DLD1 (cell line): ENCODE data around the gene UPB1.

Source experiments
- in situ Hi-C: cut with HindIII; loops from 2 replicates; pipeline ENCODE4 v1.10.0; 2017; ENCODE audit warnings: low sequenced_read_pairs

The UPB1 gene

DNA sequence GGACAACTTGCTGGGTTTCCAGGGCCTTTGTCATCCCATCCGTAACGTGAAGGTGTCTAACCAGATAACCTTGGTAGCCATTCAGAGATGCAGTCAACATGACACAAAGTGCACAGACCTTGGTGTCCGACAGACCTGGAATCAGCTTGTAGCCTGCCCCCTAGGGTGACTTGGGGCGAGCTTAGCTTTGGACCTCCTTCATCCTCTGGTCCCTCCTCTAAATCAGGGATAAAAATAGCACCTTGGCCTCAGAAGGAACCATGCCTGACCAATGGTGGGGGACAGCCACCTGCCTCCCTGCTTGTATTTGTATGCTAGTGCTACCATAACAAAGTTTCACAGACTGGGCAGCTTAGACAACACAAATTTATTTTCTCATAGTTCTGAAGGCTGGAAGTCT, 64.3 kb downstream of the UPB1 start:
- in situ Hi-C loops, result no loop called here

DNA sequence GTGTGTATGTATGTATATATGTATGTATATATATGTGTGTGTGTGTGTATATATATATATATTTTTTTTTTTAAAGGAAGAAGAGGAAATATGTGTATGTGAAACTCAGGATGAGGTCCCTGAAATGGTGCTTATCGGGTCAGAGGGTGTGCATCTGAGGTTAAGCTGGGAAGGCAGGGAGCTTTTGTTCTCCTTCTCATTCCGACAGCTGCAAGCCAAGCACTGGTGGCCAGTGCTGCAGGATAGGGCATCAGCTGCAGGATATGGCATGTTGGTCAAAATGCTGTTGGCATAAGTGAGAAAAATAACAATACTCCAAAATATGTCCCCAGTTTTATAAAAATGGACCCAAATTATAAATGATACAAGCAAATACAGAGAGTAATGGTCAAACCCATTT, 68.1 kb downstream of the UPB1 start:
- in situ Hi-C loops, result no loop called here

DNA sequence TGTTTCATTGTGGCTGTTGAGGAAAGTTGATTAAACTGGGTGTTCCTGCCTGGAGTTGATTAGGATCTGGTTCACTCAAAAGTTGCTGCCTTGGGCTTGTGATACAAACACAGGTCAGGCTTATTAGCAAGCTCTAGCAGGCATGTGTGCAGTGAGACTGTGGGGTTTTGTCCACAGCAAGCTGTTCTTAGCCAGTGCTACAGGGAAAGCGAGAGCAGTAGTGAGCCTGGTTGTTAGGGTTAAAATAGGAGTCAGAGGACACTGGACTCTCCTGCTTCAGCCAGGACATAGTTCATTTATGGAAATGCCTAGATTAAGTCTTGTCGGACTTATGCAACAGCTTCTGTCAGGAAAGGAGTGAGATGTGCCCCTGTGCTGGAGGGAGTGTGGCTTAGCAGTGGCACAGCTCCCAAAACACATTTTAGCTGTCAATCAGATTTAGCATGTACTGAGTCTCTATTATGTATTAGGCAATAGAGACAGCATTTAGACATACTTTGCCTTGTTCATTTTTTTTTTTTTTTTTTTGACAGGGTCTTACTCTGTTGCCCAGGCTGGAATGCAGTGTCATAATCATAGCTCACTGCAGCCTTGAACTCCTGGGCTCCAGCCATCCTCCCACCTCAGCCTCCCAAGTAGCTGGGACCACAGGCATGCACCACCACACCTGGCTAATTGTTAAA, 69.4 kb downstream of the UPB1 start:
- in situ Hi-C loops, result no loop called here

DNA sequence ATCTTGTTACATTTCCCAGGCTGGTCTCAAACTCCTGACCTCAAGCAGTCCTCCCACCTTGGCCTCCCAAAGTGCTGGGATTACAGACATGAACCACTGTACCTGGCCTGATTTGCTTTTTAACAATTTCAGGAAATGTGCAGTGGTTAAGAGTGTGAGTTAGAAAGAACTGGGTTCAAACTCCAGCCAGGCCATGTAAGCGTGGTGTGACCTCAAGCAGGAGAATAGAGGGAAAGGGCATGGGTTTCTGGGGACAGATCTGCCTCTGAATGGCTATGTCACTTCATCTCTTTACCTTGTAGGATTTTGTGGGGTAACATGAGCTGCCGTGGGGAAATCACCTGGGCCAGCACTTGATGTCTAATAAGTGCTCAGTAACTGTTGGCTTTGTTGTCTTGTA, 69.9 kb downstream of the UPB1 start:
- in situ Hi-C loops, result no loop called here

DNA sequence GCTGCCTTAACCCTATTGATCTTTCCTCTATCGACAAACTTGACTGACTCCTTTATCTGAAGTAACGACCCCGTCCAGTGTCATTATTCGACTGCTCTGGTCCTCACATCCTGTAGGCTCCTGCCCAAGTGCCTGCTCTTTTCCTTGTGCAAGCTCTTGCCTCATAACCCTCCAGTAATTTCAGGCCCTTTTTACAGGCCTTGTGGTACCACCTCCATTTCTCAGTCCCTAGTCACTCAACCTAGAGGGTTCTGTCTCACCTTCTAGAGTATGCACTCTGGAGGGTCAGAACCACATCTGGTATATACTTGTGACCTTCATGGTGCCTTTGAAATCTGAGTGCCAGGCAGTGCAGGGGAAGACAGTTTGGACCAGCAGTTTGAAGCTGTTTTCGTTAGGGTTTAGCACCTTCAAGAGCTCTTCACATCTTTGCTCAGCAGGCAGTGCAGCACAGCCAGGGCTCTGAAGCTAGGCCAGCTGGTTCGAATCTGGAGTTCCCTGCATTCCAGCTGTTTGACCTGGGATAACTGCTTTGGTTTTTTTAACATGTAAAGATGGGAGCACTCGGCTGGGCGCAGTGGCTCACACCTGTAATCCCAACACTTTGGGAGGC, 71.9 kb downstream of the UPB1 start:
- in situ Hi-C loops, result no loop called here

DNA sequence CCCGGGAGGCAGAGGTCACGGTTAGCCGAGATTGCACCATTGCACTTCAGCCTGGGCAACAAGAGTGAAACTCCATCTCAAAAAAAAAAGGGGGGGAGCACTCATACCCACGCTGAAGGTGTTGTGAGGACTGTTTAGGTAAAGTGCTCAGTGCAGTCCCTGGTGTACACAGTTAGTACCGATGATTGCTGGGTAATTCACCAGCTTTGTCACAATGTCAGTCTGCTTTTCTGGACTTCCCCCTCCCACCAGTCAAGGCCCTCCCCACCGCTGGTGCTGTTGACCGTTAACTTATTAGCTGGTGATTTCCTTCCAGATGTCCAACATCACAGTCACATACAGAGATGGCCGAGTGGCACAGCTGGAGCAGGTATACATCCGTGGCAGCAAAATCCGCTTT, 72.5 kb downstream of the UPB1 start:
- in situ Hi-C loops, result no loop called here

DNA sequence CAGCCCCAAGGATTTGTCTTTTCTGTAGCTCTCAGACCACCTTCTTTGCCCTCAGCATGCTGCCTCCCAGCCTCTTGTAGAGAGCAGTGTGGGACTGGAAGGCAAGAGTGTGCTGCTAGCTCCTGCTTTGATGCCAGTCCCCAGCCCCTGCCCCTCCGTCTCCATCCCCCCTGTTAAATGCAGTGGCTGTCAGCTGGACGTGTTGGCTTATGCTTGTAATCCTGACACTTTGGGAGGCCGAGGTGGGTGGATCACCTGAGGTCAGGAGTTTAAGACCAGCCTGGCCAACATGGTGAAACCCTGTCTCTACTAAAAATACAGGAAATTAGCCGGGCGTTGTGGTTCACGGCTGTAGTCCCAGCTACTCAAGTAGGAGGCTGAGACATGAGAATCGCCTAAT, 76.1 kb downstream of the UPB1 start:
- in situ Hi-C loops, result no loop called here

DNA sequence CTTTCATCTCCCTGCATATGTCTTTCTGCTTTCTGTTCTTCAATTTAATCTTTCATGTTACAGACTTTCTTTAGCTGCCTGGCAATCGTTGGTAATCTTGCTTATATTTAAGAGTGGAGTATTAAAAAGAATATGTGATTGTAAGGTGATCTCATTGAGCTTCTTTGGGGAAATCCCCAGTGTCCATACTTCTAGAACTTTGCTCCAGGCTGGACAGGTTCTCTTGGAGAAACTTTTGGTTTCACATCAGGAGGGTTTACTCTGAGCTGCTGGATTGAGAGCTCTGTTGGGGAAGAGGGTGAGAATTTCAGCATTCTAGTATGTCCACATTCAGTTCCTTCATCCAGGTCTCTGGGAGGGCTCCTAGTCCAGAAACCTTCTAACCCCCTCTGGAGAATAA, 81.6 kb downstream of the UPB1 start:
- in situ Hi-C loops, result no loop called here
